ENCODE measurements around the gene SUN5.

The SUN5 gene

GRCh38 chr20:33026779-33027759 lies 22.8 kb upstream of the SUN5 start:
- DNase-seq (ENCODE audit: low spot score) = no peak

- DNase-seq (ENCODE audit: low spot score) = no peak
Measured at GRCh38 chr20:33026072-33026778, 22.0 kb upstream of the SUN5 start.

GRCh38 chr20:33025318-33025876 lies 21.2 kb upstream of the SUN5 start:
- DNase-seq (ENCODE audit: low spot score) = no peak

GRCh38 chr20:33024609-33025317 lies 20.5 kb upstream of the SUN5 start:
- no peak for DNase-seq (ENCODE audit: low spot score)

GRCh38 chr20:33024243-33024560 lies 20.0 kb upstream of the SUN5 start:
- DNase-seq (ENCODE audit: low spot score) = no peak

GRCh38 chr20:33023439-33024242 lies 19.4 kb upstream of the SUN5 start:
- no peak for DNase-seq (ENCODE audit: low spot score)

- no peak for DNase-seq (ENCODE audit: low spot score)
Measured at GRCh38 chr20:33022694-33023438, 18.6 kb upstream of the SUN5 start.

- DNase-seq (ENCODE audit: low spot score) = no peak
Measured at GRCh38 chr20:33022289-33022688, 18.1 kb upstream of the SUN5 start.

- DNase-seq (ENCODE audit: low spot score) = no peak
Measured at GRCh38 chr20:33021879-33022278, 17.6 kb upstream of the SUN5 start.

- DNase-seq (ENCODE audit: low spot score) = no peak
Measured at GRCh38 chr20:33020278-33021161, 16.3 kb upstream of the SUN5 start.

GRCh38 chr20:33019465-33020277 lies 15.4 kb upstream of the SUN5 start:
- no peak for DNase-seq (ENCODE audit: low spot score)

- no peak for DNase-seq (ENCODE audit: low spot score)
Measured at GRCh38 chr20:33018169-33018931, 14.1 kb upstream of the SUN5 start.

GRCh38 chr20:33017542-33017941 lies 13.3 kb upstream of the SUN5 start:
- no peak for DNase-seq (ENCODE audit: low spot score)

GRCh38 chr20:33016581-33017109 lies 12.4 kb upstream of the SUN5 start:
- DNase-seq (ENCODE audit: low spot score) = no peak

GRCh38 chr20:33015700-33016580 lies 11.7 kb upstream of the SUN5 start:
- DNase-seq (ENCODE audit: low spot score) = no peak

GRCh38 chr20:33015114-33015484 lies 10.9 kb upstream of the SUN5 start:
- no peak for DNase-seq (ENCODE audit: low spot score)
